ENCODE results near the gene AKAP11.

- TF ChIP-seq PATZ1 (CRISPR knock-in tag; IDR thresholded peaks at IDR 0.05; ENCODE audit: borderline replicate concordance) (no peak), ISL1 (CRISPR knock-in tag; IDR thresholded peaks at IDR 0.05) (no peak)
These were observed 10.9 kb upstream of the AKAP11 start for GRCh38 chr13:42260903-42261654.
